HG02840 (cell line): ENCODE measurements around the gene VMA21.

Experiments
- ATAC-seq: cut with Tn5 transposase; IDR thresholded peaks from one replicate; pipeline ENCODE4 v1.9.1; 2021; ENCODE audit warnings: mild to moderate bottlenecking, moderate library complexity, moderate number of reproducible peaks; ENCODE audit not compliant: unreplicated experiment, low FRiP score

The VMA21 gene, protein sequence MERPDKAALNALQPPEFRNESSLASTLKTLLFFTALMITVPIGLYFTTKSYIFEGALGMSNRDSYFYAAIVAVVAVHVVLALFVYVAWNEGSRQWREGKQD

DNA sequence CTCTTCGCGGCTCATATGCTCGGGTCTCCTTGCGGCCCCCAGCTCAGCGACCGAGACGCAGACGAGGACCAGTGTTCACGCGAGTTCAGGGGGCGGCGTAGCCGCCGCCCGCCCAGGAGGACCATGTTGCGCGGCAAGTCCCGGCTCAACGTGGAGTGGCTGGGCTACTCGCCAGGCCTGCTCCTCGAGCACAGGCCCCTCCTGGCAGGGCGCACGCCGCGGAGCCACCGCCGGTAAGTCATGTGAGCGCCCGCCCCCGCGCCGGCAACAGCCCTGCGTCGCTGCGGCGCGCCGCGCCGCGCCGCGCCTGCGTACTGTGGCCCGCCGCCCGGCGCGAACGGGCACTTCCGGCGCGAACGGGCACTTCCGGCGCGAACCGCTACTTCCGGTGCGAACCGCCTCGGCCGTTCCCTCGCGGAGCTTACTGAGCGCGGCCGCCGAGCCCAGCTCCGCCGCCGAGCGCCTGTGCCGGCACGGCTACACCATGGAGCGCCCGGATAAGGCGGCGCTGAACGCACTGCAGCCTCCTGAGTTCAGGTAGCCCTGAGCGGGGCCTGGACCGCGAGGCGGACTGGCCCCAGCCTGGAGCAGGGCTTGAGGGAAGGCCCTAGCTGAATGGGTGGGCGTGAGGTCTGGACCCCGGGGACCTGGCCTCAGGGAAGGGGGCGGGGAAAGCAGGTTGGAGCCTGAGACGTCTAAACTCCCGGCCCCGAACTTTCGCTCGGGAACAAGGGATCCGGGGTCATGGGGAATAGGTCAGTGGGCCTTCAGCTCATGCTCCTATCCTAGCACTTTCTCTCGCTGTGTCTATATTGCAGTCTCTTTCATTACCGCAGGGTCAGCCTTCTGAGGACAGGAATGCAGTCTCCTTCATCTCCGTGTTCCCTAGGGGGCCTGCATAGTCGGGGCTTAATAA, at the start of gene VMA21:
TSS of gene VMA21 (plus strand) at position 382 of the 916 bp plus-strand sequence. CDS start at position 485, 103 bp downstream.
- peak; percentile 87 for ATAC-seq

DNA sequence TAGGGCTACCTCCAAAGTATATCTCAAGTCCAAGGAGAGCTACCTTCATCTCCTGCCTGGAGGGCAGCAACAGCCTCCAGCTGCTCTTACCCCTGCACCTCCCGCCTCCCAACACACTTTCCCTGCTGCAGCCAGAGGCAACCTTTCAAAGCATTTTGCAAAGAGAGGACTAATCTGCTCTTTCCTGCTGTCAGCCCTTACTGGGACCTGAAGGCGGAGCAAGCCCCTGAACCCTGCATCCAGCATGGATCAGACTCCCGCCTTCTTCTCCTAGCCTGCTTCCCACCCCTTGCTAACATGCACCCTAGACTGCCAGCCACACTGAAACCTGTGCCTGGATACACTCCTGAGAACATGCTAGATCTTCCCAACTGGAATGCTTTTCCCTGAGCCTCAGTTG, 37.7 kb upstream of the VMA21 start:
- no peak for ATAC-seq

DNA sequence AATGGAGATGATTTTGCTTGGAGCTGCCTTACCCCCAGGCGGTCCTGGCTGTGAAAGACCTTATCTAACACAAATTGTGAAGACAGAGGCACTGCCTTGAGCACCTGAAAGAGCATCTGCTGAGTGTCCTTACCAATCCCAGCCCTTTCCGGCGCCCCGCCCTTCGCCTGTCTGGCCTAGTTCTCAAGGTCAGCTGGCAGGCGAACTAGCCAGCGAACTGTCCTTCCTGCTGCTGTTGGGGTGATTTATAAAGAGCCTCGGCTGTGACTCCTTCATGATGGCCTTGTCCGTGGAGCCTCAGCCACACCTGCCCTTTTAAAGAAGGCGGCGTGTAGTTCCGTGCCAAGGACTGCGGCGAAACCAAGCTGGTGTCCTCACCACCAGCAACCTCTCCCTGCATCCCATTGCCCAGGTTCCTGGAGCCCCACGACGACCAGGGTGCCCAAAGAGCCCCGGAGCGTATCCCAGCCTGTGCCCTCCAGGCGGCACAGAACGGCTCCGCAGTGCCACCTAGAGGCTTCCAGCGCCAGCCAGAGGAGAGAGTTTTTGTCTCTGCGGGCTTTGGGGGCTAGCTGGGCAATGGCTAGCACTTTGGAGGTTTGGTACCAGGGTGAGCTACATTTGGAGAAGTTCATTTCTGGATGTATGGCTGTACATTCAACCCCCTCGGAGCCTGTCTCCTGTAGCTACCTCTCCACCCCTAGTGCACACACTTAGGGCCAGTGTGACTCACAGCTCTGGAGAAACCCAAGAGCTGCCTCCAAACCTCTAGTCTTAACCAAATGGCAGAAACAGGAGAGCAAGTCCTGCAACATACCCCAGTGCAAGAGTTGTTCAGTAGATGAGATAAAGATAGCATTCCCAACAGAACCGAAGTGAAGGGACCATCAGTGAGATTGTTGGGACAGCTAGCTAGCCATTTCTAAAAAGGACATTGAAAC, 36.8 kb upstream of the VMA21 start:
- no peak for ATAC-seq

DNA sequence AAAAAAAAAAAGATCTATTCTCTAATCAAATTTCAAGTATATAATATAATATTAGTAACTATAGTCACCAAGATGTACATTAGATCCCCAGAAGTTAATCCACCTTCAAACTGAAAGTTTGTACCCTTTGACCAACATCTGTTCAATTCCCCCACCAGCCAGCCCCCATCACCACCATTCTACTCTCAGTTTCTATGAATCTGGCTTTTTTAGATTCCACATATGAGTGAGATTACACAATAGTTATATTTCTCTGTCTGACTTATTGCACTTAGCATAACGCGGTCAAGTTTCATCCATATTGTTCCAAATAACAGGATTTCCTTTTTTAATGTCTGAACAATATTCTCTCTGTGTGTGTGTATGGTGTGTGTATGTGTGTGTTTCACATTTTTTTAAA, 33.7 kb upstream of the VMA21 start:
- no peak for ATAC-seq

DNA sequence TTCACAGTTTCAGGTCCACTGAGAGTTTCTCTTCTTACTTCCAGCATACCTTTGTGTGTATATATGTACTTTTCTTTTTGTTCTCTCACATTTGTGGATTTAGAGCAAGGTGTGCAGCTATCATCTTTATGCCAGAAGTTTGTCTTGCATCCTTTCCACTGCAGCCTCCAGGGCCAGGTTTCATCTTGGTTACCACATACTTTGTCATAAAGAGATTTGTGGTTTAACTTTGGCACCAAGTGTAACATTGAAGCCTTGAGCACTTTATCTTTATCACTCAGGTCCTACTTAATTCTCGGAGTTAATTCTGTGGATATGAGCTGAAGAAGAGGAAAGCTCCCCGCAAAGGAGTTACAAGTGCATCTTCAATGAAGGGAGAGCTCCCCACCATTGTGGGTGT, 31.4 kb upstream of the VMA21 start:
- no peak for ATAC-seq

DNA sequence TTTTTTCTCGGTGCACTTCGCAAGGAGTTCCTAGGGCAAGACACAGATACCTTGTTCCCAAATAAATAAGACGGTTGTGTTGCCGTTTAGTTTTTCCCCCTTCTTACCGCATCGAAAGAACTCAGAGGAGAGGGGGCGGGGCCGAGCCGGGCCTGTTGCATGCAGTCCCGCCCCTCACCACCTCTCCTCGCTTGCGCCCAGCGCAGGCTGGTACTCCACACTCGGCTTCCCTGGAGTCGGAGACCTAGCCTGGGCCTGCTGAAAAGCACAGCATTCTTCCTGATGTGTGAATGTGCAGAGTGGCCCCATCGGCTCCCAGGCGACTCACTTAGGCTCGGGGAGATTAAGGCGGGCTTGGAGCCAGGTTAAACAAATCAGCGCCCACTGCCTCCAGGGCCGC, 26.1 kb upstream of the VMA21 start:
- ATAC-seq = no peak

DNA sequence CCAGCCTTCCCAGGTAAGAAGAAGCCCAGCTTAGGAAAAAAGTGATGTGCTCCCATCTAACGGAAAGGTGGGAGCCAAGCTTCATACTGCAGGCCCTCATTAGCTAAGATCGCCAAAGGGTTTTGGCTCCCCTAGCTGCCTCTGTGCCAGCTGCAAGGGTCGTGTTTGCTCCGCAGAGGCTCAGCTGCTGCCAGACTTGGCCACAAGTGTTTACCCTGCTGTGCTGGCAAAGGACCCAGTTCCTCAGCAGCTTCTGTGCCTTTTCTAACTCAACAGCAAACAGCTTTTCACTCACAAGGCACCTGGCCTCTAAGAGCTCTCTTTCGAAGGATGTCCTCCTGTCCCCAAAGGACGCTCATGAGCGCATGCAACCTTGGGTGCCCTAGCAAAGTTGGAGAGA, 12.2 kb upstream of the VMA21 start:
- no peak for ATAC-seq

DNA sequence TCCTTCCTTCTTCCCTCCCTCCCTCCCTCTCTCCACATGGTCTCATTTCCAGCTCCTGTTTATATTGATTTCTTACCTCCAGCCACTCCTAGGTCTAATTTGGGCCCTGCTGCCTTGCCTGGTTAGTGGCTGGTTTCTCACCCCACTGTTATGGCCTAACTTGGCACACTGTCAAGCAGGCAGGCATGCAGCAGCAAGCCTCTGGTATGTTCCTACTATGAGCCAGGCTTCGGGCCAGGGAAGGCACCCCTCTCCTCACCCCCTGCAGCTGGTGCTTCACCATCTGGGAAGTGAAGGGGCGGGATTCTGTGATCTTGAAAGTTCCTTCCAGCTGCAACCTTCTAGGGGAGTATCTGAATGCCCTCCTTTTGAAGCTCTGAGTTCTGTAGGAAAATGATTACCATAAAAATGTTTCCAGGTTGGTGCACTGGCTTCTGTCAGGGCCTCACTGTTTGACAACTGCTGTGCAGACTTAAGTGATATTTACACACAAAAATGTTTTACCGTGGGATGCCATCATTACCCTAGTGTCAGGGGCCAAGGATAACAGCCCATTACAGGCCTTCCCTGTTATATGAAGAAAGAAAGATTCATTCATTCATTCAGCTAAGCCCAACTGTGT, 10.1 kb upstream of the VMA21 start:
- ATAC-seq = no peak

DNA sequence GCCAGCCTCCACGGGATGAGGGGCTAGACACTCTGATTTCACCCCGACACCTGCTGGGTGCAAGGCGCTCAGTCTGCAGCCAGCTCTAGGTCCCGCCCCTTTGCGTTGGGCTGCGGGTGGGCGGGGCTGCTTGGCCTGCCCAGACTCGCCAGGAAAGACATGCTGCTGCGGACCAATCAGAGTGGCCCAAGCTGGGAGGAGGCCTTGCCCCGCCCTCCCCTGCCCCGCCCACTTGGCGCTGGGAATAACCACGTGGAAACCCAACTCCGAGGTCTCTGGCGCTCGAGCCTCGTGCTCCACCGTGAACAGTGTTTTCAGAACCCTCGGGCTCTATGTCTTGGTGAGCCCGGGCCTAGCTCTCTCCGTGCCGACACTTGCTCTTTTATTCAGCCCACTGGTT, 5.3 kb upstream of the VMA21 start:
- no peak for ATAC-seq

DNA sequence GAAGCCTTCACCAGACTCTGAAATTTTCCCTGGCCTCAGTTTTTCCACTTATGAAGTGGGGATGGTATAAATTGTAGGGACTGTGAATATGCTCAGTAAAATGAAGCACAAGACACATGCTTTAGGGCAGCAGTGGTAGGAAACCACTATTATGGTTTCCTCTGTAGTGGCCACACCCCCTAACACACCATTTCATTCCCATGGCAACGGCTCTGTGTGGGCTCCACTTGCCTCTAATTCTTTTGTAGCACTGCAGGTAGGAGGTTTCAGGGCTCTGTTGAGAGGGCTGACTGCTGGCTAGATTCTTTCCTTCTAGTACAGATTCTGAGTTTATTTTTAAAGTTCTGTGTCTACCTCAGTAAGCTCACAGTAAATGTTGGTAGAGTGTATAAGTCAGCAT, 3.5 kb upstream of the VMA21 start:
- ATAC-seq = no peak

DNA sequence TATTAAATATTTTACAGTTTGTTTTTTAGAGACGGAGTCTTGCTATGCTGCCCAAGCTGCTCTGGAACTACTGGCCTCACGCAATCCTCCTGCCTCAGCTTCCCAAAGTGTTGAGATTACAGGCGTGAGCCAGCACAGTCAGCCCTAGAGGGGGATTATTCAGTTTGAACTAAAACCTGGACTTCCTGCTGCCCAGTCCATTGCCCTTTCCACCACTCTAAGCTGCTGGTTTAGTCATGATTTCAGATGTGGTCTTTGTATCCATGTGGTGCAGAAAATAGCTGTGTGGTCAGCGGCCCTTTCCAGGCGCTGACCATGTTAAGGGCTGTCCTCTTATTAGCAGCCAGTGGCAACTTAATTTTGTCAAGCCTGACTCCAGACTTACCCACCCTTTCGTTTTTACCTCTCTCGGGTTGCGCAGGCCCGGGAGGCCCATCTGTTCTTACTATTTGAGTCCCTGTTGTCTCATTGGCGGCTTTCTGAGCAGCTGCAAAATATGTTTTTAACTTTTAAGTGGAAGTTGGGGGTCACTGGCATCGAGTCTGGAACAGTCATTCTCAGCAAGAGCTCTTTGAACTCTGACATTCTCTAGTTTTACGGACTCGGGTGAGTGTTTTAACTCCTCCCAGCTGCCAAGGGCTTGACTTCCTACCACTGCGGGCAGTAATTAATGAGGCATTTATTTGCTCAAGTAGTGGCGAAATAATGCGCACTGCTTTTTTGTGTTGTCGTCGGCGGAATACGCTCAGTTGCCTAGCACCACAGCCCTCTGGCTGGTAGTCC, 773 bp upstream of the VMA21 start:
- peak; percentile 23 for ATAC-seq

DNA sequence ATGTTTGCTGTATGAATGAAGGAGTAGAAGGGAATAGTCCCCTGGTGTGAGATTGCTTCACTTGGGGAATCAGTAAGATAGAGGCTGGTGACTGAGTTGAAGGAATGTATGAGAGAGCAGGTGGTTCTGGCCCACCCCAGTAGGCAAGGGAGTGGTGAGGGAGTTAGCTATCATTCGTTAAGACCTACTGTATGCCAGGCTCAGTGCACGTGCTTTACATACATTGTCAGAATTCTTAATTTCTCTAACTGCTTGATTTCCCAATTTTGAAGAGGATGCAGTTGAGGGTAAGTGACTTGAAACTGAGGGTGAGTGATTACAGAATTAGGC, 700 bp downstream of the VMA21 start:
- ATAC-seq = peak; percentile 6

DNA sequence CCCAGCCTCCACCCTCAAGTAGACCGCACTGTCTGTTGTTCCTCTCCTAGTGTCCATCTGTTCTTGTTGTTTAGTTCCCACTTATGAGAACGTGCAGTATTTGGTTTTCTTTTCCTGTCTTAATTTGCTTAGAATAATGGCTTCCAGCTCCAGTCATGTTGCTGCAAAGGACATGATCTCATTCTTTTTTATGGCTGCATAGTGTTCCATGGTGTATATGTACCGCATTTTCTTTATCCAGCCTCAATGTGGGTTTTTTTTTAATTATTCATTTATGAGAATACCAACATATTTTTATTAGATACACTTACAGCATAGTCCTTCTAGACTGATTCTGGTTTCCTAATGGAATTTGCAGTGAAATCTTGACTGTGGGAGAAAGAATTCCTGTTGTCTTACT, 1.3 kb downstream of the VMA21 start:
- ATAC-seq = no peak

DNA sequence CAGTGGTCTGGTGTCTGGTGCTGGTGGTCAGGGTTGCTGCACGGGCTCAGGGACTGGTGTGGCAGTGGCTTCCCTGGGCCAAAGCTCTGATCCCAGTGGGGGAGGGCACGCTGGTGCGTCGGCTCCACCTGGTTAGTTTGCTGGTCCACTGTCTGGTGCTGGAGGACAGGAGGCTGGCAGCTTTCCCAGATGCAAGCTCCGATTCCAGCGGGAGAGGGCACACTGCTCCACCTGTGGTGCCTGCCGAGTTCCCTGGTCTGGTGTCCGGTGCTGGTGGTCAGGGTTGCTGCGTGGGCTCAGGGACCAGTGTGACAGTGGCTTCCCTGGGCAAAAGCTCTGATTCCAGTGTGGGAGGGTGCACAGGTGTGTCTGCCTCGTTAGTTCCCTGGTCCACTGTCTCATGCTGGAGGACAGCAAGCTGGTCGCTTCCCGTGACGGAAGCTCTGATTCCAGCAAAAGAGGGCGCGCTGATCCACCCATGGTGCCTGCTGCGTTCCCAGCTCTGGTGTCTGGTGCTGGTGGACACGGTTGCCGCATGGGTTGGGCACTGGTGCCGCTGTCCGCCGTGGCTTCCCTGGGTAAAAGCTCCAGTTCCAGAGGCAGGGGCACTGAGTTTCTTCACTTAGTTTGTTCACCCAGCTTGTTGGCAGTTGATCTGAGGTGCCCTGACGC, 5.8 kb downstream of the VMA21 start:
- ATAC-seq = no peak

DNA sequence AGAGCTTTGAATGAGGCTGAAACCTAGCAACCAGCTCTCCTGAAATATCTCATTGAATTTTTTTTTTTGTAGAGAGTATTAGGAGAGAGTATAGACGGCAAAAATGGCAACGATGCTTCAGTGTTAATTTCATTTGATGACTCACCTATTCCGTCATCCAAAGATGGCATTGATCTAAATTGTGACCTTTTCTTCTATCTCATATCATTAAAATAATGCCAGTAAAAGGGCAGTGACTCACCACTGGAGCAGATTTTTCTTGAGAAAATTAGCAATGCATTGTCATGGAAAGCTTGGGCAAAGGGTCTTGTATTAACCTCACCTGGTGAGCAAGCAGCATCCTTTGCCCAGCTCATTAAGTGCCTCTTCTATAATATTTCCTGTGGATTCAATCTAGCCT, 19.6 kb downstream of the VMA21 start:
- no peak for ATAC-seq

DNA sequence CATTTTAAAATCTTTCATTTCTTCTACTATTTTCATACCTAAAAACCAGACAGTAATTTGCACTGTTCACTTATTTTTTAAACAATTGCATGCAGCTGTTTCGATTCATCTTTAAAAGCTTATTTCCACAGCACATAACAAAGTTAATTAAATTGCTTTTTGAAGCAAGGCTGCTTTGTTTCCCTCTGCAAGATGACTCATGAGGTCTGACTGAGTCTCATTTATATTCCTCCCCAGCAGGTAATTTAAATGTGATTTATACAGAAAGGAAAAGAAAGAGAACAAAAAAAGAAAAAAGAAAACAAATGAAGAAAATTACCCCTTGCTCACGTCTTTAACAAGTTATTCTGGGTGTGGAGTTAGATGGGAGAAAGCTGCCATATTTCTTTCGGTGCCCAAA, 22.8 kb downstream of the VMA21 start:
- no peak for ATAC-seq

DNA sequence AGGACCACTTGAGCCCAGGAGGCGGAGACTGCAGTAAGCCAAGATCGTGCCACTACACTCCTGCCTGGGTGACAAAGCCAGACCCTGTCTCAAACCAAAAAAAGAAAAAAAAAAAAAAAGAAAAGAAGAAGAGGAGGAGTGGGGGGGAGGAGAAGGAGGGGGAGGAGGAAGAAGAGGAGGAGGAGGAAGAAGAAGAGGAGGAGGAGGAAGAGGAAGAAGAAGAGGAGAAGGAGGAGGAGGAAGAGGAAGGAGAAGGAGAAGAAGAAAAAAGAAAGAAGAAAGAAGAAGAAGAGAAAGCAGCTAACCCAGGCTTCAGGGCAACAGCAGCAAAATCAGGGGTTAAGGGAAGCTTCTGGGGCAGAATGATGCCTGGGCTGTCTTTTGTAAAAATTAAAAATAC, 27.5 kb downstream of the VMA21 start:
- no peak for ATAC-seq

DNA sequence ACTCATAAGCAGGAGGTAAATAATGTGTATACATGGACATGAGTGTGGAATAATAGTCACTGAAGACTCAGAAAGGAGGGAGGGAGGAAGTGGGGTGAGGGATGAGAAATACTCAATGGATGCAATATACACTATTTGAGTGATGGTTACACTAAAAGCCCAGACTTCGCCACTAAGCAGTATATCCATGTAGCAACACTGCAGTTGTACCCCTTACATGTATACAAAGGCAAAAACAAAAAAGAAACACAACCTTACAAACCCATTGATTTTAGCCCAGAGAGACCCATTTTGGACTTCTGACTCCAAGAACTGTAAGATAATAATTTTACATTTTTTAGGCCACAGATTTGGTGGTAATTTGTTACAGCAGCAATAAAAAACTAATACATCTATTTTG, 51.5 kb downstream of the VMA21 start:
- ATAC-seq = no peak

DNA sequence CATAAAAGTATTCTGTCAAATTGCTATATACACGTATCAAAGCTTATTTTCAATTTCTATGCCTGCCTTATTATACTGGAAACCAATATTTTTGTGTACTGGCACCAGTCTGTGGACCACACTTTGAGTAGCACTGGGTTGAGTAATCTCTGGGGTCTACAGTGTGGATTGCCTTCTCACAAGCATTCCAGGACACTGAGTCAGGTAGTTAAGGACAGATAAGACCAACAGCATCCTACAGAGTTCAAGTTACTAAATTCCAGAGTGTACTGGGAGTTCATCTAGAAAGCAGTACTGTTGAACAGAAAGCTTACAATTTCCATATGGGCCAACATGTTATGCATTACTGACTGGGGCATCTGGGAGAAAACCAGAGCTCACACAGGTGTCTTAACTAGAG, 61.8 kb downstream of the VMA21 start:
- ATAC-seq = no peak
